Measurements from ENCODE around the gene AMACR. TPM values are rescaled to one million over a fixed set of nuclear protein-coding genes. Genes with fewer than 3 reads are reported as not detected.
A peak's percentile ranks its signal among the peaks of the same experiment; 100 is the strongest.

Gene AMACR
- polyA plus RNA-seq, 4 donors = 13.0 to 168 (median 22.4) TPM

- FAIRE-seq (no peak), DNase-seq (no peak)
- Histone ChIP-seq H3K4me1 (ENCODE audit: control insufficient read depth in 3 of 3, insufficient read depth in 2 of 3, low read depth in 1 of 3, low read length in 2 of 3) (peaks cover 0 to 2% (median 0%) of the 10 kb centered on the region in 3 donors), H3K27me3 (ENCODE audit: control insufficient read depth in 3 of 3, insufficient read depth in 3 of 3, low read length in 3 of 3) (no peaks in the 10 kb centered on the region), H3K36me3 (ENCODE audit: control insufficient read depth in 3 of 3, insufficient read depth in 2 of 3, low read depth in 1 of 3, low read length in 3 of 3) (peaks cover 6 to 15% (median 10%) of the 10 kb centered on the region in 3 donors), H3K9me3 (ENCODE audit: control insufficient read depth in 2 of 2, insufficient read depth in 1 of 2, low read depth in 1 of 2, low read length in 1 of 2) (peaks cover 0 to 5% of the 10 kb centered on the region in 2 donors), H3K4me3 (ENCODE audit: low read depth in 1 of 3, low read length in 3 of 3) (no peak overlapping the region), H3K27ac (ENCODE audit: low read depth in 1 of 3, low read length in 2 of 3) (no peak overlapping the region)
- WGBS, 3 donors = 95 to 96% (median 95%) methylated on average over 15 of the region's 15 CpGs
Measured at GRCh38 chr5:33984178-33984577, 23.7 kb downstream of the AMACR start.

GRCh38 chr5:33981408-33982162 lies 26.3 kb downstream of the AMACR start:
- Histone ChIP-seq H3K9me3 (ENCODE audit: control insufficient read depth in 2 of 2, insufficient read depth in 1 of 2, low read depth in 1 of 2, low read length in 1 of 2) (no peaks in the 10 kb centered on the region), H3K27me3 (ENCODE audit: control insufficient read depth in 3 of 3, insufficient read depth in 3 of 3, low read length in 3 of 3) (no peaks in the 10 kb centered on the region), H3K36me3 (ENCODE audit: control insufficient read depth in 3 of 3, insufficient read depth in 2 of 3, low read depth in 1 of 3, low read length in 3 of 3) (peaks cover 0 to 1% (median 0%) of the 10 kb centered on the region in 3 donors), H3K4me3 (ENCODE audit: low read depth in 1 of 3, low read length in 3 of 3) (no peak overlapping the region), H3K4me1 (ENCODE audit: control insufficient read depth in 3 of 3, insufficient read depth in 2 of 3, low read depth in 1 of 3, low read length in 2 of 3) (peaks cover 0 to 2% (median 0%) of the 10 kb centered on the region in 3 donors), H3K27ac (ENCODE audit: low read depth in 1 of 3, low read length in 2 of 3) (no peak overlapping the region)
- FAIRE-seq (no peak), DNase-seq (no peak)
- 73 to 88% (median 87%) methylated on average over 8 of the region's 8 CpGs for WGBS, 3 donors

- H3K4me1 ChIP-seq (ENCODE audit: control insufficient read depth in 3 of 3, insufficient read depth in 2 of 3, low read depth in 1 of 3, low read length in 2 of 3) = peaks cover 0 to 2% (median 0%) of the 10 kb centered on the region in 3 donors
- no peak overlapping the region for H3K4me3 ChIP-seq (ENCODE audit: low read depth in 1 of 3, low read length in 3 of 3)
- DNase-seq = no peak
- H3K9me3 ChIP-seq (ENCODE audit: control insufficient read depth in 2 of 2, insufficient read depth in 1 of 2, low read depth in 1 of 2, low read length in 1 of 2) = no peaks in the 10 kb centered on the region
- H3K36me3 ChIP-seq (ENCODE audit: control insufficient read depth in 3 of 3, insufficient read depth in 2 of 3, low read depth in 1 of 3, low read length in 3 of 3) = no peaks in the 10 kb centered on the region
- no peaks in the 10 kb centered on the region for H3K27me3 ChIP-seq (ENCODE audit: control insufficient read depth in 3 of 3, insufficient read depth in 3 of 3, low read length in 3 of 3)
- WGBS, 3 donors = 74 to 86% (median 74%) methylated on average over 3 of the region's 3 CpGs
- no peak for FAIRE-seq
- no peak overlapping the region for H3K27ac ChIP-seq (ENCODE audit: low read depth in 1 of 3, low read length in 2 of 3)
Measured at GRCh38 chr5:33980030-33980429, 27.8 kb downstream of the AMACR start.

GRCh38 chr5:33978306-33978705 lies 29.5 kb downstream of the AMACR start:
- 89 to 93% (median 91%) methylated on average over 1 of the region's 1 CpG for WGBS, 3 donors
- H3K27me3 ChIP-seq (ENCODE audit: control insufficient read depth in 3 of 3, insufficient read depth in 3 of 3, low read length in 3 of 3) = no peaks in the 10 kb centered on the region
- peaks cover 0 to 2% (median 0%) of the 10 kb centered on the region in 3 donors for H3K4me1 ChIP-seq (ENCODE audit: control insufficient read depth in 3 of 3, insufficient read depth in 2 of 3, low read depth in 1 of 3, low read length in 2 of 3)
- H3K9me3 ChIP-seq (ENCODE audit: control insufficient read depth in 2 of 2, insufficient read depth in 1 of 2, low read depth in 1 of 2, low read length in 1 of 2) = no peaks in the 10 kb centered on the region
- H3K27ac ChIP-seq (ENCODE audit: low read depth in 1 of 3, low read length in 2 of 3) = no peak overlapping the region
- FAIRE-seq (no peak), DNase-seq (no peak)
- no peaks in the 10 kb centered on the region for H3K36me3 ChIP-seq (ENCODE audit: control insufficient read depth in 3 of 3, insufficient read depth in 2 of 3, low read depth in 1 of 3, low read length in 3 of 3)
- H3K4me3 ChIP-seq (ENCODE audit: low read depth in 1 of 3, low read length in 3 of 3) = no peak overlapping the region

- Histone ChIP-seq H3K27me3 (ENCODE audit: control insufficient read depth in 3 of 3, insufficient read depth in 3 of 3, low read length in 3 of 3) (no peaks in the 10 kb centered on the region), H3K4me1 (ENCODE audit: control insufficient read depth in 3 of 3, insufficient read depth in 2 of 3, low read depth in 1 of 3, low read length in 2 of 3) (no peaks in the 10 kb centered on the region), H3K36me3 (ENCODE audit: control insufficient read depth in 3 of 3, insufficient read depth in 2 of 3, low read depth in 1 of 3, low read length in 3 of 3) (no peaks in the 10 kb centered on the region), H3K9me3 (ENCODE audit: control insufficient read depth in 2 of 2, insufficient read depth in 1 of 2, low read depth in 1 of 2, low read length in 1 of 2) (no peaks in the 10 kb centered on the region), H3K27ac (ENCODE audit: low read depth in 1 of 3, low read length in 2 of 3) (no peak overlapping the region), H3K4me3 (ENCODE audit: low read depth in 1 of 3, low read length in 3 of 3) (no peak overlapping the region)
- no peak for FAIRE-seq
- 68 to 90% (median 85%) methylated on average over 1 of the region's 1 CpG for WGBS, 3 donors
- no peak for DNase-seq
Measured at GRCh38 chr5:33976307-33976706, 31.5 kb downstream of the AMACR start.

- Histone ChIP-seq H3K27me3 (ENCODE audit: control insufficient read depth in 3 of 3, insufficient read depth in 3 of 3, low read length in 3 of 3) (no peaks in the 10 kb centered on the region), H3K4me1 (ENCODE audit: control insufficient read depth in 3 of 3, insufficient read depth in 2 of 3, low read depth in 1 of 3, low read length in 2 of 3) (no peaks in the 10 kb centered on the region), H3K9me3 (ENCODE audit: control insufficient read depth in 2 of 2, insufficient read depth in 1 of 2, low read depth in 1 of 2, low read length in 1 of 2) (no peaks in the 10 kb centered on the region), H3K27ac (ENCODE audit: low read depth in 1 of 3, low read length in 2 of 3) (no peak overlapping the region), H3K36me3 (ENCODE audit: control insufficient read depth in 3 of 3, insufficient read depth in 2 of 3, low read depth in 1 of 3, low read length in 3 of 3) (no peaks in the 10 kb centered on the region), H3K4me3 (ENCODE audit: low read depth in 1 of 3, low read length in 3 of 3) (no peak overlapping the region)
- DNase-seq = no peak
- FAIRE-seq = no peak
- 53 to 77% (median 65%) methylated on average over 5 of the region's 5 CpGs for WGBS, 3 donors
Measured at GRCh38 chr5:33975852-33976251, 32.0 kb downstream of the AMACR start.

GRCh38 chr5:33973271-33973670 lies 34.6 kb downstream of the AMACR start:
- no peak for FAIRE-seq
- no peaks in the 10 kb centered on the region for H3K36me3 ChIP-seq (ENCODE audit: control insufficient read depth in 3 of 3, insufficient read depth in 2 of 3, low read depth in 1 of 3, low read length in 3 of 3)

GRCh38 chr5:33969572-33970452 lies 38.0 kb downstream of the AMACR start:
- Histone ChIP-seq H3K36me3 (ENCODE audit: control insufficient read depth in 3 of 3, insufficient read depth in 2 of 3, low read depth in 1 of 3, low read length in 3 of 3) (no peaks in the 10 kb centered on the region), H3K9me3 (ENCODE audit: control insufficient read depth in 2 of 2, insufficient read depth in 1 of 2, low read depth in 1 of 2, low read length in 1 of 2) (no peaks in the 10 kb centered on the region), H3K27ac (ENCODE audit: low read depth in 1 of 3, low read length in 2 of 3) (no peak overlapping the region), H3K4me3 (ENCODE audit: low read depth in 1 of 3, low read length in 3 of 3) (no peak overlapping the region), H3K27me3 (ENCODE audit: control insufficient read depth in 3 of 3, insufficient read depth in 3 of 3, low read length in 3 of 3) (no peaks in the 10 kb centered on the region), H3K4me1 (ENCODE audit: control insufficient read depth in 3 of 3, insufficient read depth in 2 of 3, low read depth in 1 of 3, low read length in 2 of 3) (peaks cover 0 to 4% (median 0%) of the 10 kb centered on the region in 3 donors)
- FAIRE-seq (no peak), DNase-seq (peak; percentile 9 to 36)
- 51 to 54% (median 53%) methylated on average over 10 of the region's 10 CpGs for WGBS, 3 donors

More at GRCh38 chr5:33973271-33973670, 34.6 kb downstream of the AMACR start:
- Histone ChIP-seq H3K9me3 (ENCODE audit: control insufficient read depth in 2 of 2, insufficient read depth in 1 of 2, low read depth in 1 of 2, low read length in 1 of 2) (no peaks in the 10 kb centered on the region), H3K27me3 (ENCODE audit: control insufficient read depth in 3 of 3, insufficient read depth in 3 of 3, low read length in 3 of 3) (no peaks in the 10 kb centered on the region), H3K4me3 (ENCODE audit: low read depth in 1 of 3, low read length in 3 of 3) (no peak overlapping the region), H3K4me1 (ENCODE audit: control insufficient read depth in 3 of 3, insufficient read depth in 2 of 3, low read depth in 1 of 3, low read length in 2 of 3) (peaks cover 0 to 1% (median 0%) of the 10 kb centered on the region in 3 donors), H3K27ac (ENCODE audit: low read depth in 1 of 3, low read length in 2 of 3) (no peak overlapping the region)
- WGBS, 3 donors = 67 to 78% (median 68%) methylated on average over 2 of the region's 2 CpGs
- DNase-seq = no peak

Data from small intestine (tissue), 7 donors.